Mucosa of rectum (tissue), 2 donors: ENCODE data around the gene SNAPIN.

Experiments
- H3K27ac ChIP-seq, 2 donors: one replicate each; pipeline ENCODE4 v1.7.0; 2013; ENCODE audit warnings: inconsistent platforms in 2 of 2, low read depth in 2 of 2, low read length in 2 of 2
- H3K27me3 ChIP-seq, 2 donors: one replicate each; pipeline ENCODE4 v1.7.0; 2013; ENCODE audit warnings: low read length in 2 of 2; ENCODE audit not compliant: control insufficient read depth in 2 of 2, insufficient read depth in 2 of 2
- H3K36me3 ChIP-seq, 2 donors: one replicate each; pipeline ENCODE4 v1.7.0; 2013; ENCODE audit warnings: low read length in 2 of 2; ENCODE audit not compliant: control insufficient read depth in 2 of 2, insufficient read depth in 2 of 2
- H3K4me1 ChIP-seq, 2 donors: one replicate each; pipeline ENCODE4 v1.7.0; 2013; ENCODE audit warnings: low read length in 2 of 2, mild to moderate bottlenecking in 1 of 2; ENCODE audit not compliant: control insufficient read depth in 2 of 2, insufficient read depth in 2 of 2
- H3K4me3 ChIP-seq, 2 donors: one replicate each; pipeline ENCODE4 v1.7.0; 2013; ENCODE audit warnings: low read length in 2 of 2
- H3K9ac ChIP-seq, 2 donors: one replicate each; pipeline ENCODE4 v1.7.0; 2013; ENCODE audit warnings: low read length in 2 of 2, low read depth in 1 of 2, mild to moderate bottlenecking in 1 of 2
- H3K9me3 ChIP-seq, 2 donors: one replicate each; pipeline ENCODE4 v1.7.0; 2013; ENCODE audit warnings: low read length in 2 of 2; ENCODE audit not compliant: control insufficient read depth in 2 of 2
- donor health status: healthy.
- donor health status: Normal muscosa, but diverticular disease.

SNAPIN gene

DNA sequence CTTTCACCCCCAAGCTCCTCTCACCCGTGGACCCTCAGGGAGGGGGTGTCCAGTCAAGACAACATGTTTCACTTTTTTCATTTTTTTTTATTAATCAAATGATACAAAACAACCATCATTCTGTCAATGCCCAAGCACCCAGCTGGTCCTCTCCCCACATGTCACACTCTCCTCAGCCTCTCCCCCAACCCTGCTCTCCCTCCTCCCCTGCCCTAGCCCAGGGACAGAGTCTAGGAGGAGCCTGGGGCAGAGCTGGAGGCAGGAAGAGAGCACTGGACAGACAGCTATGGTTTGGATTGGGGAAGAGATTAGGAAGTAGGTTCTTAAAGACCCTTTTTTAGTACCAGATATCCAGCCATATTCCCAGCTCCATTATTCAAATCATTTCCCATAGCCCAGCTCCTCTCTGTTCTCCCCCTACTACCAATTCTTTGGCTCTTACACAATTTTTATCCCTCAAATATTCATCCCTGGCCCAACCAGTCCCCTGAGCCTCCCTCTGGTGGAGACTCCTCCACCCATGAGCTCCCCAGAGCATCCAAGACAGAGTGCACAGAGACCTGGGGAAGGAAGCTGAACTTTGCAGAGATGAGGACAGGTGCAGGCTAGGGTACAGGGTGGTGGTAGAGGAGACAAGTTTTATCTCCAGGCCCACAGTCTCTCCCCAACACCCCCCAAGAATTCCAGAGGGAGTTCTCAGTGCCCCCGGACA, 44.2 kb upstream of the SNAPIN start:
- Histone ChIP-seq H3K9ac (peak overlapping the region; percentile 23 to 26), H3K4me1 (peaks cover 50 to 55% of the 10 kb centered on the region in 2 donors), H3K27ac (peak overlapping the region; percentile 94 to 95), H3K4me3 (peak overlapping the region; percentile 0 to 67), H3K36me3 (peaks cover 0 to 2% of the 10 kb centered on the region in 2 donors), H3K9me3 (no peaks in the 10 kb centered on the region), H3K27me3 (no peaks in the 10 kb centered on the region)

DNA sequence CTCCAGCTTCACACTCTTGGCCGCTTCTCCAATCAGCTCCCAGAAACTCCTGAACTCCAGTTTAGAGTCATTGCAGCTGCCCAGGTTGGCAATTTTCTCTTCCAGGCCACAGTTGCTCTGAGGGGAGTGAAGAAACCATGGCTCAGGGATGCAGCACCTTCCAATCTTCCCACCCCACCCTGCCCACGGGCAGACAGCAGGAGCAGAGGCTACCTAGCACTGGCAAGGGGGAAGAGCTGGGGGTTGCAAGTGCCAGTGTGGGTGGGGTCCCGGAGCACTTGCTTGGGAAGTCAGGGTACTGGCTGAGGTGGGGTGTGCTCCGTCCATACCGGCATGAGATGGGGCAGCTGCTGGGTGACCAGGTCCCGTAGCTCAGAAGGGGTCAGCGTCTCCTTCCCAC, 43.6 kb upstream of the SNAPIN start:
- Histone ChIP-seq H3K4me3 (peak overlapping the region; percentile 67 to 72), H3K27ac (peak overlapping the region; percentile 94 to 95)

DNA sequence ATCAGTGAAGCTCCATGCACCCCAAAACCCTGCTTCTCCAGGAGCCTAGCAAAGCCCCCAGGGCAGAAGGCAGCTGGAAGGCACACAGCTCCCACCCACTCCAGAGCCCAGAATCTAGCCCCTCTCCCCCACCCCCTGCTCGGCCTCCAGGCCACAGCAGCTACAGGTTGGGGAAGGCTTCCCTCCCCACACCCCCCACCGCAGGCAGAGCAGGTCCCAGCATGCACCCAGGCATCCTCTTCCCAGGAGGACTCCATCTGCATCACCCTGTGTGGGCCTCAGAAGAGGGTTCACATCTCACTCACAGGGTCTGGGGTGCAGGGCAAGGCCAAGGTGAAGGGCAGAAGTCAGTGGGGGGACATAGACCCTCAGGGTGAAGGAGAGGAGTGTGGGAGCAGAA, 43.1 kb upstream of the SNAPIN start:
- Histone ChIP-seq H3K4me3 (peak overlapping the region; percentile 67 to 72), H3K9me3 (no peaks in the 10 kb centered on the region), H3K36me3 (peaks cover 0 to 2% of the 10 kb centered on the region in 2 donors), H3K4me1 (peaks cover 41 to 45% of the 10 kb centered on the region in 2 donors), H3K27ac (peak overlapping the region; percentile 81 to 86), H3K27me3 (no peaks in the 10 kb centered on the region), H3K9ac (peak overlapping the region; percentile 81 to 91)

More for the DNA sequence above, 43.6 kb upstream of the SNAPIN start:
- Histone ChIP-seq H3K27me3 (no peaks in the 10 kb centered on the region), H3K9me3 (no peaks in the 10 kb centered on the region), H3K4me1 (peaks cover 45 to 50% of the 10 kb centered on the region in 2 donors), H3K9ac (peak overlapping the region in 1 of 2 donors; percentile 81), H3K36me3 (peaks cover 0 to 2% of the 10 kb centered on the region in 2 donors)

DNA sequence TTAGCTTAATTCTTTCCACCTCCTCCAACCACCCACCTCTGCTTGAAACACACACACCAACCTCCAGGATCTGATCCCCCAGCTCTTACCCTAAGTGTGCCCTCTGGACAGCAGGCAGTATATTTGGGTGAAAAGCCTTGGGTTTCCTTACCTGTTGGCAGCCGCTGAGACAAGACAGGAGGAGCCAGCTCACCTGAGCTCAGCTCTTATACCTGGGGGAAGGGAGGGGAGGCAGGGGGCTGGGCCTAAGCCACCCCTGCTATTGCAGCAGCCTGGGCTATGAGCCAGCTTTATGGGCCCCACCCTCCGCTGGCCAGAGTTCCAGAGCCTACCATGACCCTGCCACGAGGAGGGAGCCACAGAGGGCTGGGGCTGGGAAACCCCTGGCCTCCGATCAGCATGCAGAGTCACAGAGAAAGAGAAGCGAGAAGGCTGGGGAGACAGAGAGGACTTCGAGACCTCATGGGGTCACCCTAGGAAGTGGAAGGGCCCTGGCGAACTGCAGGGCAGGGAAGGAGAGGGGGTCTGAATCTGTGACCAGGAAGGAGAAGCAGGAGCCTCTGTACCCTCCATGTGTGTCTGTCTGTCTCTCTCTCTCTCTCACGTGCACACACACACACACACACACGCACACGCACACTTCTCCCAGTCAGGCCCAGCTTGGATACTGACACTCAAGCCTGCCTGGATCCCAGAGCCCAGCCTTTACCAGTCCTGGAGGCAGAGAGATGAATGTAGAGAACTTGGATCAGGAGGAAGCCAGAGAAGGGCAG, 42.2 kb upstream of the SNAPIN start, which contains the start of gene S100A14:
S100A14 (minus strand) TSS at position 182 of the 773 bp plus-strand sequence. CDS start 467 bp downstream, outside the sequence.
- Histone ChIP-seq H3K9ac (peak within 1 kb of the TSS; percentile 81 to 91), H3K9me3 (no peaks in the 10 kb centered on the region), H3K4me3 (peak within 1 kb of the TSS; percentile 67 to 72), H3K27ac (peak within 1 kb of the TSS; percentile 81 to 86), H3K36me3 (peaks cover 0 to 2% of the 10 kb centered on the region in 2 donors), H3K27me3 (no peaks in the 10 kb centered on the region), H3K4me1 (peaks cover 36 to 37% of the 10 kb centered on the region in 2 donors)

DNA sequence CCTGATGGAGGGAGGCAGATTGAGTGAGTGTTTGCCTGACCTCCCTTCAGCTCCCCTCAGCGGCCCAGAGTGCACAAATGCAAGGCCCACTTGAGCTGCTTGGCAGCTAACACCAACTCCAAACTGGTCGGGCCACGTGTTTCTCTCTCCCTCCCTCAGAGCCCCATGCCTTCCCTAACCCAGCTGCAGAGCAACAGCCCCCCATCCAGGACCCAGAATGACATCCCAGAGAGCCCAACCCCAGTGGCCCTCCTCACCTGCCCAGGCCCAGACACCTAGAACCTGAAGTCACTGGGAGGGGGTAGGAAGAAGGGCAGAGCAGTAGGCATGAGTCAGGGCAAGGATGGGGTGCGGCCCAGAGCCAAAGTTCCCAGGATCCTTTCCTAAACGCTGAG, 41.6 kb upstream of the SNAPIN start:
- Histone ChIP-seq H3K9me3 (no peaks in the 10 kb centered on the region), H3K4me3 (peak overlapping the region in 1 of 2 donors; percentile 67), H3K36me3 (peaks cover 1 to 2% of the 10 kb centered on the region in 2 donors), H3K27ac (peak overlapping the region; percentile 81 to 86), H3K9ac (peak overlapping the region; percentile 14 to 81), H3K4me1 (peaks cover 32 to 36% of the 10 kb centered on the region in 2 donors), H3K27me3 (no peaks in the 10 kb centered on the region)

GRCh38 chr1:153617663-153618062, 40.8 kb upstream of the SNAPIN start:
- H3K9me3 ChIP-seq, result no peaks in the 10 kb centered on the region
- H3K27me3 ChIP-seq, result no peaks in the 10 kb centered on the region
- peaks cover 2% of the 10 kb centered on the region in 2 donors for H3K36me3 ChIP-seq
- H3K4me3 ChIP-seq, result no peak overlapping the region
- peak overlapping the region in 1 of 2 donors; percentile 86 for H3K27ac ChIP-seq
- H3K9ac ChIP-seq, result no peak overlapping the region
- H3K4me1 ChIP-seq, result peaks cover 32 to 36% of the 10 kb centered on the region in 2 donors

DNA sequence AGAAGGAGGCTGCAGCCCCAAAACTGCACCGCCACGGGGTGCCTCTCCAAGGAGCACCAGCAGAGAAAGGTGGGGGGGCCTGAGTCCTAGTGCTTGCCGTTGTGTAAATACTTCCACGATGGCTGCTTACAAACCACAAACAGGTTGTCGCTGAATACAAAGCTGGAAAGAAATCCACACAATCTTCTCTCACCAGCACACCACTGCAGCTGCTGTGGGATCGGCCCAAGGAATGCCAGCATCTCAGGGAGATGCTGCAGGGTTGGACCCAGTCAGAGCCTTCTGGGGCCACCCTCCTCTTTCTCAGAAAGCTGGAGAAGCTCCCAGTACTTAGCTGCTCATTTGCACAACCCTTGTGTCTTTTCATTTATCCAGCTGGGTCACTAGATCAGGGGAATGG, 39.3 kb upstream of the SNAPIN start:
- Histone ChIP-seq H3K4me3 (no peak overlapping the region), H3K9ac (no peak overlapping the region), H3K27ac (no peak overlapping the region), H3K9me3 (no peaks in the 10 kb centered on the region), H3K36me3 (peaks cover 2 to 5% of the 10 kb centered on the region in 2 donors), H3K27me3 (no peaks in the 10 kb centered on the region), H3K4me1 (peaks cover 27 to 29% of the 10 kb centered on the region in 2 donors)

DNA sequence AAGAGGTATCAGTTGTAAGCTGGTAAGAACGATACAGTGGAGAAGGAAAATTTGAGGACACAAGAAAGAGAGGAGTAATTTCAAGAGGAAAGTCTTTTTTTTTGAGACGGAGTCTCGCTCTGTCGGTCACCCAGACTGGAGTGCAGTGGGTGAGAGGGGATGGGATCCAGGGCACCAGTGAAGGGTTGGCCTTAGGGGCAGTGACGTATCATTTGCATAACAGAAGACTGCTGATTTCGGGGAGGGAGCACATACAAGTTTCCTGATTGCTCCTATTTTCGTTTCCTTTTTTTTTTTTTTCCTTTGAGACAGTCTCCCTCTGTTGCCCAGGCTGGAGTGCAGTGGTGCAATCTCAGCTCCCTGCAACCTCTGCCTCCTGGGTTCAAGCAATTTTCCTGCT, 35.4 kb upstream of the SNAPIN start:
- H3K36me3 ChIP-seq, result peaks cover 4 to 5% of the 10 kb centered on the region in 2 donors
- H3K4me3 ChIP-seq, result no peak overlapping the region
- H3K4me1 ChIP-seq, result peaks cover 15 to 17% of the 10 kb centered on the region in 2 donors
- no peaks in the 10 kb centered on the region for H3K27me3 ChIP-seq
- H3K9me3 ChIP-seq, result no peaks in the 10 kb centered on the region
- H3K27ac ChIP-seq, result no peak overlapping the region
- H3K9ac ChIP-seq, result no peak overlapping the region

DNA sequence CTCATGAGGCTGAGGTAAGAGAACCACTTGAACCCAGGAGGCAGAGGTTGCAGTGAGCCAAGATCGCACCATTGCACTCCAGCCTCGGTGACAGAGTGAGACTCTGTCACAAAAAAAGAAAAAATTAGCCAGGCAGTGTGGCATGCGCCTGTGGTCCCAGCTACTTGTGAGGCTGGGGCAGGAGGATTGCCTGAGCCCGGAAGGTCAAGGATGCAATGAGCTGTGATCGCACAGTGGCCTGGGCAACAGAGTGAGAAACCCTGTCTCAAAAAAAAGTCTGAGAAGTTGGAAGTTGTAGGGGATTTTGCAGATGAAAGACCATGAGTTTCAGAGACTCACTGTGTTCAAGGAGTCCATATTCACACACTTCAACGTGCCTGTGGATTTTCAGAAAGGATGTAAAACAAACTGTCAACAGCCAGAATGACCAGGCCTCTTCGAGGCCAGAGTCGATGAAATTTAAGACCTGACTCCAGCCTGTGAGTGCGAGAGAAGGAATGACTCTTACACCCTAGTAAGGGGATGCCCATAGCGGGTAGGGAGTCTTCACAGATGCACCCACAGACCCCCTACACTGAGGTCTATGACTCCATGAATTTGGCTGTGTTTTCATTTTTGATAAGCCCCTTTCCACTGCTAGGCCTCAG, 33.4 kb upstream of the SNAPIN start:
- H3K27ac ChIP-seq, result no peak overlapping the region
- no peaks in the 10 kb centered on the region for H3K27me3 ChIP-seq
- H3K9ac ChIP-seq, result no peak overlapping the region
- H3K9me3 ChIP-seq, result no peaks in the 10 kb centered on the region
- peaks cover 2 to 4% of the 10 kb centered on the region in 2 donors for H3K36me3 ChIP-seq
- peaks cover 15 to 23% of the 10 kb centered on the region in 2 donors for H3K4me1 ChIP-seq
- H3K4me3 ChIP-seq, result no peak overlapping the region
